NCI-H69 (cell line): ENCODE measurements around the gene KLF2.
A peak's percentile ranks its signal among the peaks of the same experiment; 100 is the strongest.
"Not testable (repeated sequence)": the region's sequence is repeated elsewhere in the genome, so short reads cannot be mapped to it uniquely, and the experiment has no call there.

Source experiments
- DNase-seq: peaks from one replicate; lab custom pipeline; 2025; lab: John Stamatoyannopoulos, UW

The KLF2 gene

DNA sequence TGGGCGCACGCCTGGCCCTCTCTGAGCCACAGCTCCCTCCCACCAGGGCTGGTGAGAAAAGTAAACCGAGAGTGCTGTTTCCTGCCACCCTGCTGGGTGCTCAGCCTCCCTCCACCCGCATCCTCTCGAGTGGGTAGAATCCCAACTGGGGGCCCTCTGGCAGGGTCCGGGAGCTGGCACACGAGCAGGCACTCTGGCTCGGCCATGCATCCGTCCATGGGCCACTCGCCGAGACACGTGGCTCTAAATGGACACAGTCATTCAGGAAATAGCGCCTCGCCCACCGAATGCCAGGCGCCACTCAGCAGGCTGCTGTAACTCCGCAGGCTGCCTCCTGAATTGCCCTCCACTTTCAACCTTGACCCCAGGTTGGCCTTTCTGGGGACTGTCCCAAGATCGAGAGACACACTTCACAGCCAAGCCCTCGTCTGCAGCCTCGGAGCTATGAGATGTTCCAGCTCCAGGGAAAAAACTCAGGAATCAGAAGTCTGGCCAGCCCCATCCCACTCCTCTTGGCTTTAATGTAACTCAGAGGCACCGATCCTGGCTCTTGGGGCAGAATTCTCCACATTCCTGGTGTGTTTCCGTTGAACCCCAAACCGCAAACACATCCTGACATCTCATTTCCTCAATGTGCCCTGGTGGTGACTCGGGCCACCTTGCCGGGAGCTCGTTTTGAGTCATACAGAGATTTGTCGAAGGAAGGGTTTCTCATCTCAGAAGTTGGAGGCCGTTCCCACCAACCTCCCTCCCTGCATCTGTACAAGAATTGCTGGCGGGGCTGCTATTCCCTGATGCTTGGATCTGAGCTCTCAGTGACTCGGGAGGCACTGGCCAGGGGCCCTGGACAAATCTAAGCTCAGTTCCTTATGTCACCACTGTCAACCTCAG is 14.1 kb downstream of the KLF2 start:
- no peak for DNase-seq

DNA sequence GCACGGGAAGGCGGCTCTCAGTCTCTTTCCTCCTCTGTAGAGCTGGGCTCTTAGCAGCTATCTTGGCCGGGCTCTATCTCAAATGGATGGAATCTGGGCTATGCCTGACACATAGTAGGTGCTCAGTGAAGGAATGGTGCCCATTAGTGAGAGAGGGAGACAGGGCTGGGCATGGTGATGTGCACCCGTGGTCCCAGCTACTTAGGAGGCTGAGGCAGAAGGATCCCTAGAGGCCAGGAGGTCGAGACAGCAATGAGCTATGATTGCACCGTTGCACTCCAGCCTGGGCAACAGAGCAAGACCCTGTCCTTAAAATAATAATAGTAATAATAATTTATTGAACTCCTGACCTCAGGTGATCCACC is 14.7 kb downstream of the KLF2 start:
- no peak for DNase-seq

DNA sequence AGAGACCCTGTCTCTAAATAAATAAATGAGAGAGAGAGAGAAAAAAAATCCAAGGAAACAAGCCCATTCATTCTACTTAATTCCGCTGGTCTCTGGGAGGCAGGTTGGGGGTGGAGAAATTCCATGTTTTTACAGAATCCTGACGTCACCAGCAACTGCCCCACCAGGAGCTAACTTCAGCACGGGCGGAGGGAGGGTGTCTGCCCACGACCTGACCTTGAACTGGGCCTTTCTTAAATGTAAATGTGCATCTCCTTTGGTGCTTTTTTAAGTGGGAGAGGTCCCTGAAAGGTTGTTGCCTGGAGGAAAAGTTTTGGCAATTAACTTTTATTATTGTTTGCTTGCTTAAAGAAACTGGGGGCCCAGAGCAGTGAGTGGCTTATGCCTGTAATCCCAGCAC is 15.5 kb downstream of the KLF2 start:
- DNase-seq, result no peak

DNA sequence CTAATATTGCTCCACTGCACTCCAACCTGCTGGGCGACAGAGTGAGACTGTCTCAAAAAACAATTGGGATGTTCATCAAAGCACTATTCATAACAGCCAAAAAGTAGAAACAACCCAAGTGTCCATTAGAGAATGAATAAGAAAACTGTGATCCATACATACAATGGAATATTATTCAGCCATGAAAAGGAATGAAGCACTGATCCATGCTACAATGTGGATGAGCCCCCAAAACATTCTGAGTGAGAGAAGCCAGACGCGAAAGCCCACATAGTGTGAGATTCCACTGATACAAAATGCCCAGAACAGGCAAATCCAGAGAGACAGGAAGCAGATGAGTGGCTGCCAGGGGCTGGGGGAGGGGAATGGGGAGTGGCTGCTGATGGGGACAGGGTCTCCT is 16.0 kb downstream of the KLF2 start:
- DNase-seq, result no peak

DNA sequence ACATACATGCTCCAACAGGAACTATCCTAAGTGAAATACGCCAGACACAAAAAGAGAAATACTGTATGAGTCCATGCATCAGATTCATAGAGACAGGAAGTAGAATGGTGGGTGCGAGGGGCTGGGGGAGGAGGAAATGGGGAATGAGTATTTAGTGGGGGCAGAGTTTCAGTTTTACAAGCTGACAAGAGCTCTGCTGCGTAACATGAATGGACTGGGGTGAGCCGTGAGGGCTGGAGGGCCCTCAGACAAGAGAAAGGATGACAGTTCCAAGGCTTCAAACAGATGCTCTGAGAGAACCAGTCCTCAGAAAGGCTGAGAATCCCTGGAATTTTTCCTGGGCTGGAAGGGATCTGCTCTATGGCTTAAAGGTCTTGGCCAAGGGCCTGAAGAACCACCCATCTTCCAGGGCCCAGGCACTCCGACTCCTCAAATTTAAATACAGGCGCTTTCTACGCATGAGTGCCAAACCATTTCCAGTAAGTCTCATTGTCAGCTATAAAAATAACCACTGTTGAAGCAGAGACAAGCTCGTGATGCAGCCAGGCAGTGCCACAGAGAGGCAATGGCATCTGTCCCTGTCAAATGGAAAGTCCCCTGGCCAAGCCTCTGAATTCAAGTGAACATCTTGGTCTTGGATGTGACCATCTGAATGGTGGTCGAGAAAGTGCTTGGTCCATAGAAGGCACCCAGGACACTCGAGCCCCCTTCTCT is 17.5 kb downstream of the KLF2 start:
- no peak for DNase-seq

DNA sequence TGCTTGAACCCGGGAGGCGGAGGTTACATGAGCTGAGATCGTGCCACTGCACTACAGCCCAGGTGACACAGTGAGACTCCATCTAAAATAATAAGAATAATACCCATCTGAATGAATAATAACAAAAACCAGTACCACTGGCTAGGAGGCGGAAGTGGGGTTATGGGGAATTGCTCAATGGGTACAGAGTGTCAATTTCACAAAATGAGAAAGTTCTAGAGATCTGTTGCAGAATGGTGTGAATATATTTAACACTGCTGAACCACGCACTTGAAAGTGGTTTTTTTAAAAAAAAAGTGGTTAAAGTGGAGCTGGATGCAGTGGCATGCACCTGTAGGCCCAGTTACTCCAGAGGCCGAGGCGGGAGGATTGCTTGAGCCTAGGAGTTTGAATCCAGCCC is 18.5 kb downstream of the KLF2 start:
- no peak for DNase-seq

DNA sequence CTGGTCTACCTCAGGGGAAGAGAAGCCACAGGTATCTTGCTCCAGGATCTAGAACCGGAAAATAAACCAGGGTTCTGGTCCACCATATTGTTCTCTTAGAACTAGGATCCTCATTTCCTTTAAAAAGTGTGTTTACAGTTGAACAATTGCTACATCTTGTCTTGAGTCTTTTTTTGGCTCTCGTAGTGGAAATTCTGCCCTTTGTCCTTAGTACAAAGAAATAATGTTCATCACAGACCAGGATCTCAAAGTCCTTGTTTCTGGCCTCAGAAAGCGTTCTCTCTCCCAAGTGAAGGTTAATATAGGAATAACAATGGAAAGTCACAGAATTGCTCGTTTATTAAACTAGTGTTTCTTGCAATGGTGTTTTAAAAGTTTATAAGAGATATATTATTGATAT is 20.8 kb downstream of the KLF2 start:
- no peak for DNase-seq

DNA sequence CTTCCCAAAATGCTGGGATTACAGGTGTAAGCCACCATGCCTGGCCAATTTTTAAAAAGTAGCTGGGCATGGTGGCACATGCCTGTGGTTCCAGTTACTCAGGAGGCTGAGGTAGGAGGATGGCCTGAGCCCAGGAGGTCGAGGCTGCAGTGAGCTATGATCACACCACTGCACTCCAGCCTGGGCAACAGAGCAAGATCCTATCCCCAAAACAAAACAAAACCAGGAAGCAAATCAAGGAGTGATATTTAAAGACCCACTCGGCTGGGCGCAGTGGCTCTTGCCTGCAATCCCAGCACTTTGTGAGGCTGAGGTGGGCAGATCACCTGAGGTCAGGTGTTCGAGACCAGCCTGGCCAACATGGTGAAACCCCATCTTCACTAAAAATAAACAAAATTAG is 22.5 kb downstream of the KLF2 start:
- DNase-seq, result not testable (repeated sequence)

DNA sequence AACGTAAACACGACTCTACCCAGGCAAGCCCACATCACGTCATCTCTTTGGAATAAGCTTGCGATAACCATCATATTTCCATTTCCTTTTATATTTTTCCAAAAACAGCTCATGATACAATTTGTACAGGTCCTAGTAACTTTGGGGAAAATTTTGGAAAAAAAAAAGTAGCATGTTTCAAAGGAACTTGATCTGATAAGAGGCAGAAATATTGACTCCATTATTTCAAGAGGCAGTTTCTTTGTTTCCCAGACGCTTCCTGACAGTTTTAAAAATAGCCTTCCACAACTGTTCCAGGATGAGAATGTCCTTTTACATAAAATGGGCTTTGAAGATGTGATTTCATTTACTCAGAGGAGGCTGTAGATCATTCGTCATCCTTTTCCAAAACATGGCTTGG is 23.1 kb downstream of the KLF2 start:
- DNase-seq, result no peak

DNA sequence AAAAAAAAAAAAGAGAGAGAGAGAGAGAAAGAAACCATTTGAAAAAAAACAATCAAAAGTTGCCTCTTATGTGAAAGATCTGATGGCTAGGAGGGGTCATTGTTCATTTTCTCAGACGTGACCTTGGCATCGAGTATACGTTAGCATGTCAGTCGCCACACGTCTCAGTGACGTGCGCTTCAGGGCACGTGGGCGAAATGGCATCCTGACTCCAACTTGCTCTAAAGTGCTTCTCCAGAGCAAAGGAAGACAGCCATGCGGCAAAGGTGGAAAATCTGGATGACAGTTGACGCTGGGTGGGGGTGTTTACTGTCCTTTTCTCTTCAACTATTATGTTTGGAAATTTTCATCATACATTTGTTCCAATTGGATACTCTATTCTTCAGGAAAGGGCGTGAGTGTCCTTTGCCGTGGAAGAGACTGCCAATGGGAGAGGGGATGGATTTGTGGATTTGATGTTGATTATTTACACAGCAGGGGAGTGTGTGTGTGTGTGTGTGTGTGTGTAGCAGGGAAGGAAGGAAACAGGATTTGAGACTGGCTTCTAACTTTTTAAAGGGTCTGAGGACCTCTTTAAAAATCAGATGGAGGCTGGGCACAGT is 25.0 kb downstream of the KLF2 start:
- peak; percentile 27 for DNase-seq

DNA sequence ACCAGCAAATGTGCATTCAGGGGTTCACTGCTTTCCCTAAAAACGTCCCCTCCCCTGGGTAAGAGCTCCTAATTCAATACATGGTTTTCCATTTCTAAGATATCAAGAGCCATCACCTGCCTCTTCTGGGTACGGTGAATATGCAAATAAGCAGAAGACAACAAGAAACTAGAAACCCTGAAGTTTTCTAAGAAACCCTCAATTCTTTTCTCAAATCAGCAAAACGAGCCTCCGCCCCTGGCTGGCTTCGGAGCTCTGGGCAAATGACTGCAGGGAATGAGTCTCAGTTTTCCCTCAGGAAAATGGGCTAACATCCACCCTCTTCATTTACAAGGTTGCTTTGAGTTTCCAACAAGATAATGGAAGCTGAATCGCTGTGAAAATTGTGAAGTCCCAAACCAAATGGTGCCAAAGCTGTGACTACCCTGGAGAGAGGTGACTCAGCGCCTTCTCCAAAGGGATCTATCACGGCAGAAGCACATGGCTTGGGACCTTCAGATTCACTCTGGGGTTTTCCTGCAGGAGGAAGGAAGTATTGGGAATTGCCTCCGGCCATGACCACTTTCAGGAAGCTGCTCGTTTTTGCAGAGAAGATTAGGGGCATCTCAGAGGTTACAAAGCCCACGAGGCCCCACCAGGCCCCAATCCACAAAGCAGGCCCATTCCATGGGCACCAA is 26.6 kb downstream of the KLF2 start:
- no peak for DNase-seq

DNA sequence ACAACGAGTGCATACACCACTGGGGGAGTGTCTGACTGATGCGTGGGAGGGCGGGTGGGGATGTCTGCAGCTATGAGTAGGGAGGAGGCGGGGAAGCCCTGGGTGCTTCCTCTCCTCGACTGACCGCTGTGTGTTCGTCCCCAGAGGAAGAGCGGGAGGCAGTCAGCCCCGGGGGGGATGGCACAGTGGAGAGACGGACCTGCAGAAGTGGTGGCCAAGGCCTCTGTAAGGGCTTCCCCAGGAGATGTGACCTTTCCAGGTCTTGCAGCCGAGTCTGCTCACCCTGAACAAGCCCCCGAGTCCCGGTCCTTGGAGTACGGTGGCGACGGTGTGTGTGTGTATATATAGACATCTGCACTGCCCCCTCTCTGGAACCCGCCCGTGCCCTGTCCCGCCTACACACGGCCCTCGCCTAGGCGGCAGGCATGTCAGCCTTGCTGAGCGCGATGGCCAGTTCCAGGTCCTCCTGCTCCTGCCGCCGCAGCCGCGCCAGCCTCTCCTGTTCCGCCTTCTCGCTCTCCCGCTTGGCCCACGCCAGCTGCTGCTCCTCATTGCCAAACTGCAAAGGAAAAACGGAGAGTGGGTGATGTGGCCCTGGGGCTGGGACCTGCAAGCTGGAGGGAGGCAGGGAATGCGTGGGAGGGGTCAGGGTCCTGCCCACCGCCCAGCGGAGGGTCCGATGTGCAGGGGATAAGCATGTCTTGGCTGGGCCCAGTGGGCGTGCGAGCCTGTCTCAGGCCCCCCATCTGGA is 30.8 kb downstream of the KLF2 start:
- no peak for DNase-seq

DNA sequence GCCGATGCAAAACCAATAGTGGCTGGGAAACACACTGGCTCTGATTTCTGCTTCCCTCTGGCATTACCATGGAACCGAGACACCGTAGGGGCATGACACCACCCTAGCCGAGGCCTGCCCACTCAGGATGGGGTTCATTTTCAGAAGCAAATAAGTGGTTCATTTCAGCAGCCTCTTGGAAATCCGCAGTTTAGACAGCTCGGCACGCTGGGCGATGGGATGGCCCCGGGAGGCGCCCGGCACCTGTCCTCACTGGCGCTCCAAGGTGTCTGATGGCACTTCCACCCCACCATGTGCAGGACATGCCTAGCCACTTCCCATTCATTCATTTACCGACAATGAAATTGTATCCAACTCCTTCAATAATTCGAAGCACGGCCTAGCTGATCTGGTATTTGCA is 33.8 kb downstream of the KLF2 start:
- no peak for DNase-seq

DNA sequence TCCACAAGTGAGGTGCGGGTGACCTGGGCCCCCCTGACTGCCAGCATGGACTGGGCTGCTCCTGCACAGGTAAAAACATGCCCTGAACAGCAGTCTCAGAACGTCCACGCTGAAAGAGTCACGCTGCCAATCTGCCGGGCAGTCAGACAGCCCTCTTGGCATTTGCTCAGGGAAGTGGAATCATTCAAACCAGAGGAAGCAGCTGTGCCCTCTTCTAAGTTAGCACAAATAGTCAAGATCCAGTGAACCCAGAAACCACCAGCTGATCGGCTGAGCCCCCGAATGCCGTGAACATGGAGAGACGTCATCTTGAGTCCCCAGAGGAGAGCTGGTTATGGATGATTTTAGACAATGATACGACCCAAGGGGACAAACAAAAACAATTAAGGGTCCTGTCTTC is 34.4 kb downstream of the KLF2 start:
- no peak for DNase-seq

DNA sequence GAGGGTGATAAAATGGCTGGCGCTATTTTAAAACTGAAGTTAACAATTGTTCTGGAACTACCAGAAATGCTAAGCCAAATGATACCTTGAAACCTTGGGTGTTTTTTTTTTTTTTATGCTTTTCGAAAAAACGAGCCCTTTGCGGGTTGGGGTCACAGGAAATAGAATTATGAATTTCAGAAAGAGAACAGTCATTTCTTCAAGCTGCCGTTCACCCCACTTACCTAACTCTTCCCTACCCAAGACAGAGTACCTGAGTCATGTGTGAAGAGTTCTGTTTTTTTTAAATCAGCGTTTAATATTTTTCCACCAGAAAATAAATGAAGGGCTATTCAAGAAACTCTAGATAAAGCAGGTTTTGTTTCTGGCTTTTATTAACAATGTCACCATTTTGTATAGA is 35.3 kb downstream of the KLF2 start:
- no peak for DNase-seq

DNA sequence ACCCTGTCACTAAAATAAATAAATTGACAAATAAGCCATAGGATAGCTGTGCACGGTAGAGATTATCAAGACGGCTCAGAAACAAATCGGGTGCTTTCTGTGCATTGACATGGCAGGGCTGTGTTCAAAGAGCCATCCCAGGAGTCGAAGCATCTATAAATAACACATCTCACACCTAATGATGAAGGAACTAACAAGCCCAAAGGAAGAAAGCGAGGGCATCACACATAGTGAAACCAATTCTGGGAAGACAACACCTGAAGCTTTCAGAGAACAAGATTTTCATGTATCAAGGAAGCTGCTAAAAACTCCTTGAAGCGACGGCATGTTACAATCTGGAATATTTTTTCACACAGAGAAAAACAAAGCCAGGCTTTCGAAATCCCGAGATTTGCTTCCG is 36.1 kb downstream of the KLF2 start:
- DNase-seq, result no peak

DNA sequence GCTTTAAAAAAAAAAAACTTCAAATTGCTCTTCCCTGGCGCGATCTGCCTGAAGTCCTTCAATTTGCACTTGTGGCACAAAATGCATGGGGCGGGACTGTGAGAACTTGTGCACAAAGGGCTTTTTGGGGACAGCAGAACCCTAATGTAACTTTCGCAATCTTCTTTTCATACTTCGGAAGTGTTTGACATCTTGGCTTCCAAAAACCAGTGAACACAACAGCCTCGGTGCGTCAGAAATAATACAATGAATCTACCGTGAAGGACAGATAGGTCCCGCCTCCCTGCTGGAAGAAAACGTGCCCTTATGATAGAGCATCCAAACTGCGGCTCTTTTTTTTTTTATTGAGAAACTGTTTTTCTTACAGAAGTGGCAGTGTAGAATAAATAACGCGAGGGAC is 36.6 kb downstream of the KLF2 start:
- no peak for DNase-seq

DNA sequence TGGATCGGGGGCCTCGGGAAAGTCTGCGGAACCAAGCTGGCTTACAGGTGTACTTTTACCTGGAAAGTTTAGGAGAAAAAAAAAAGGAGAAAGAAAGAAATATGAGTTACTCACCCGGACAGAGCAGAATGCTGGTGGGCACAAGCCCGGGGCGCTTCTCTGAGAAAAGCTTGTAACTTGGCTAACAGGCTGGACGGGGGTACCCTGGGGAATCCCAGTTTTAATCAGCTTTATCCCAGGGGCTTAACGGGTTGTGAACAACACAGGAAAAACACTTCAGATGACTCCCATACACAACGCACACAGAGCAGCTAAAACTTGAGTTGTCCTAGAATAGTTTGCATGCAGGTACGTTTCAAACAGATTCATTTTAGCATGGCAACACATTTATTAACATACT is 37.3 kb downstream of the KLF2 start:
- no peak for DNase-seq

DNA sequence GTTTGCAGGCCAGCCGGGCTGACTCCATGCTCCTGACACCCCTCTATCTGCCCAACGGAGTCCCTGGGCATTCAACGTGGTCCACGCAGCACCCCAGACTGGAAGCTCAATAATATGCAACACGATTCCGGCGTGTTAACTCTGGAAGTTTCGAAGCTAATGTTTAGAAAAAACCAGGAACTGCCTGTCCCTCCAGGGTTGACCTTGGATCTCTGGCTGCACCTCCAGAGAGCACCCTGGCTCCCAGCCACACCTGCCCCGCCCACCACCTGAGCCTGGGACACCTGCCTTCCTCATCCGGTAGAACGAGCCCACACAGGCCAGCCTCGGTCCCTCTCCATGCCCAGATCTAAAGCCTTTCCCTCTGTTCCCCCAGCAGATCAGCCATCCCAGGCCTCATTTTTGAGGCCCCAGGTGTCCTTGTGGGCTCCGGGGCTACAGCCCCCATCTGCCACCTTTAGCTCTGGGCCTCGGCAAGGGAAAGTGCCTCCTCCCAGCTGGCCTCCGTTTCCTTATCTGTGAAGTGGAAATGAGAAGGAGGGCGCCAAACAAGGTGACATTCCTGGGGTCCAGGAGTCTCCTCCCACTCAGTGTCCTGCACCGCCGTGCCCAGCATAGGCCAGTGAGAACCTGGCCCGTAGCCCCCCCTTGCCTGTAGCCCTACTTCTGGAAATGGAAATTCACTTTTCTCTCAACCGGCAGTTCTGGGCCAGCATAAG is 38.7 kb downstream of the KLF2 start:
- peak; percentile 5 for DNase-seq

DNA sequence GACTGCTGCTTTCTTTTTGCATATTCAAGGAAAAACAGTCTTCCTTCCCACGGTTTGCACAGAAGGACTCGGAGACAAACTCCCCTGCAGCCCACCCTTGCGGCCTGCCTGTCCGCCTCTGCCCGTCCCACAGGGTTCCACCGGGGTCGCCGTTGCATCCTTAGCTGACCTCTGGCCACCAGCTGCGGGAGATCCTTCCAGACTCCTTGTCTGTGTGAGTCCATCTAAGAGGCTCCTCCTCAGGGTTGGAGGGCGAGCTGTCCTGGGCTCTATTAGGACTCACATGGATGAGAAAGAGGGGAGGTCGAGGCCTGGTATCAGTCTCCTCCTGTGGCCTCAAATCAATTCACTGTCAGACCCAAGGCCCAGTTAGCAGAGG is 39.2 kb downstream of the KLF2 start:
- no peak for DNase-seq

DNA sequence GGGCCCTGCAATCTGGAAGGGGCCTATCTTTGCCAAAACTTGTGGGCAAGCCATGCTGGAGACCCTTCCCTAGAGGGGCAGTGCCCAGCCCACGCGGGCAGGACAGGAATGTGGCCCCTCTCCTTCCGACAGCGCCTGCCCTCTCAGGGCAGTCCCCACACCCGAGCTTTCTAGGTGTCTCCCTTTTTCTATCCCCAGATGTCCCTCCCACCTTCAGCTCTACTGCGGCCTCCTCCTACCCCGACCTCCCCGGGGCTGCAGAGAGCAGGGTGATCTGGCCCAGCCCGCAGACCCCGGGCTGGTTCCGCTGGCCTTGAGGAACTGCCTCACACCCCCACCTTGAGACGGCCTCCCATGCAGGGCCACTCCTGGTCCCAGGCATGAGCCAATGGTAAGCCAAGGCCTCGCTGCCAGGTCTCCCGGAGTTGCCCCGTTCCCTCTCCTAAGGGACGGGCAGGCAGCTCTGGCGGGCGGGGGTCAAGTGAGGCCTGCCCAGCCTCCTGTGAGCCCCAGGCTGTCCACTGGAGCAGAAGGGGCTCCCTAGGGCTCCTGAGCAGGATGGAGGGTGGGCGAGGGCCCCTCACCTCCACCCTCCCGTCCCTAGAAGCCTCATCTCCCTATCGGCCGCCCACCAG is 39.7 kb downstream of the KLF2 start:
- DNase-seq, result no peak
